Erythroblast (primary cell): ENCODE results near the gene SLC5A8.

ENCODE experiments used
- GATA1 ChIP-seq: IDR thresholded peaks from 2 replicates; pipeline ENCODE4 v1.6.1; 2011; ENCODE audit warnings: low read depth, mild to moderate bottlenecking, control low read depth, low read length, moderate library complexity
- POLR2A ChIP-seq: IDR thresholded peaks from 2 replicates; pipeline ENCODE4 v1.6.1; 2011; ENCODE audit warnings: mild to moderate bottlenecking, low read length

GRCh38 chr12:101181776-101182175 lies 28.3 kb downstream of the SLC5A8 start:
- TF ChIP-seq POLR2A (no peak), GATA1 (no peak)
